OCI-LY3 (cell line): Measurements from ENCODE around the gene LAMA3.

Experiments
- EZH2phosphoT487 ChIP-seq: fragments of 200-600 bp; shearing (Covaris generic); IDR thresholded peaks from 2 replicates; pipeline ENCODE4 v1.6.1; 2018; ENCODE audit warnings: antibody characterized with exemption, mixed run types, low read depth
- TF ChIP-seq, protein P1 (sequence below): fragments of 200-600, 300-600 bp; sonication (generic); IDR thresholded peaks from 2 replicates; pipeline ENCODE4 v1.5.1; 2014; ENCODE audit warnings: antibody characterized with exemption, low read length, low read depth

DNA sequence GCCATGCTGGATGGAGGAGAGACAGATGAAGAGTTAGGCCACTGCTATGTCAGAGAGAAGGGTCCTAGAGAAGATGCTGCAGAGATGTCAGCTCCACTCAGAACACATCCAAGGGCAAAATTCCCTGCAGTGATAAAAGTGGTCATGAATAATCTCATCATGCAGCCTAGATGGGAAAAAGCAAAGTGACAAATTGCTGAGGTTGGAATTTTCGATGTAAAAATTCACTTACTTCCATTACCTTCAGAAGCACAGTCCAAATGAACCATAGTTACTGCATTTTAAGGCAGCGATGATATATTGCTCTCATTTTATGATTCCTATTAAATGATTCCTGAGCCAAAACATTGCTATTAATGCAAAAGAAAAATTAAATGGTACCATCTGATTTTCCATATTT, 43.0 kb upstream of the LAMA3 start:
- TF ChIP-seq EZH2phosphoT487, result no peak
- TF ChIP-seq, protein P1, sequence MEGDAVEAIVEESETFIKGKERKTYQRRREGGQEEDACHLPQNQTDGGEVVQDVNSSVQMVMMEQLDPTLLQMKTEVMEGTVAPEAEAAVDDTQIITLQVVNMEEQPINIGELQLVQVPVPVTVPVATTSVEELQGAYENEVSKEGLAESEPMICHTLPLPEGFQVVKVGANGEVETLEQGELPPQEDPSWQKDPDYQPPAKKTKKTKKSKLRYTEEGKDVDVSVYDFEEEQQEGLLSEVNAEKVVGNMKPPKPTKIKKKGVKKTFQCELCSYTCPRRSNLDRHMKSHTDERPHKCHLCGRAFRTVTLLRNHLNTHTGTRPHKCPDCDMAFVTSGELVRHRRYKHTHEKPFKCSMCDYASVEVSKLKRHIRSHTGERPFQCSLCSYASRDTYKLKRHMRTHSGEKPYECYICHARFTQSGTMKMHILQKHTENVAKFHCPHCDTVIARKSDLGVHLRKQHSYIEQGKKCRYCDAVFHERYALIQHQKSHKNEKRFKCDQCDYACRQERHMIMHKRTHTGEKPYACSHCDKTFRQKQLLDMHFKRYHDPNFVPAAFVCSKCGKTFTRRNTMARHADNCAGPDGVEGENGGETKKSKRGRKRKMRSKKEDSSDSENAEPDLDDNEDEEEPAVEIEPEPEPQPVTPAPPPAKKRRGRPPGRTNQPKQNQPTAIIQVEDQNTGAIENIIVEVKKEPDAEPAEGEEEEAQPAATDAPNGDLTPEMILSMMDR, result no peak
